CD4-positive, alpha-beta memory T cell (primary cell): ENCODE measurements around the gene HHIP. TPM values are rescaled to one million over a fixed set of nuclear protein-coding genes. Genes with fewer than 3 reads are reported as not detected.

ENCODE experiments used
- CTCF ChIA-PET: fragments of 350-600 bp; sonication (Branson Sonifier 250); formaldehyde crosslinking; loops from one replicate; lab custom pipeline; 2021; ENCODE audit warnings: inconsistent platforms; ENCODE audit not compliant: partially characterized antibody; lab: Charles Lee
- POLR2A ChIA-PET: fragments of 350-600 bp; sonication (Branson Sonifier 250); formaldehyde crosslinking; loops from one replicate; lab custom pipeline; 2021; ENCODE audit not compliant: partially characterized antibody; lab: Charles Lee
- DNase-seq, 5 donors: peaks; one replicate each; pipeline versions ENCODE4 v3.0.0 to v3.0.0-alpha.2; 2020 to 2022; ENCODE audit warnings: mixed read lengths in 1 of 5
- H3K27ac ChIP-seq: one replicate; pipeline ENCODE4 v1.7.0; 2013; ENCODE audit warnings: low read depth, low read length
- H3K27me3 ChIP-seq: 2 replicates; pipeline ENCODE4 v1.7.0; 2013; ENCODE audit warnings: mild to moderate bottlenecking, low read length, moderate library complexity; ENCODE audit not compliant: insufficient read depth
- H3K36me3 ChIP-seq: 2 replicates; pipeline ENCODE4 v1.7.0; 2013; ENCODE audit warnings: mild to moderate bottlenecking, low read length, moderate library complexity; ENCODE audit not compliant: insufficient read depth
- H3K4me1 ChIP-seq: 2 replicates; pipeline ENCODE4 v1.7.0; 2013; ENCODE audit warnings: mild to moderate bottlenecking, low read length, moderate library complexity; ENCODE audit not compliant: insufficient read depth
- H3K4me3 ChIP-seq, 2 donors: one replicate each; pipeline ENCODE4 v1.7.0; 2013; ENCODE audit warnings: low read length in 2 of 2, mild to moderate bottlenecking in 1 of 2
- H3K9me3 ChIP-seq, 2 donors: one replicate each; pipeline ENCODE4 v1.7.0; 2013; ENCODE audit warnings: low read length in 2 of 2, control low read depth in 1 of 2; ENCODE audit not compliant: control insufficient read depth in 1 of 2
- H3K27ac Mint-ChIP-seq, 7 donors: one replicate each; pipeline ENCODE4 v1.8.0; 2020 to 2021; ENCODE audit warnings: mixed read lengths in 7 of 7, mild to moderate bottlenecking in 6 of 7, inconsistent platforms in 3 of 7, moderate library complexity in 3 of 7
- H3K27me3 Mint-ChIP-seq, 2 donors: one replicate each; pipeline ENCODE4 v1.8.0; 2020 to 2021; ENCODE audit warnings: mixed read lengths in 2 of 2
- H3K36me3 Mint-ChIP-seq, 2 donors: one replicate each; pipeline ENCODE4 v1.8.0; 2020 to 2021; ENCODE audit warnings: mixed read lengths in 2 of 2, inconsistent platforms in 1 of 2, mild to moderate bottlenecking in 1 of 2
- H3K4me1 Mint-ChIP-seq, 4 donors: one replicate each; pipeline ENCODE4 v1.8.0; 2020 to 2021; ENCODE audit warnings: mixed read lengths in 4 of 4, mild to moderate bottlenecking in 1 of 4
- H3K4me3 Mint-ChIP-seq, 8 donors: one replicate each; pipeline ENCODE4 v1.8.0; 2020 to 2021; ENCODE audit warnings: mixed read lengths in 8 of 8, mild to moderate bottlenecking in 7 of 8, moderate library complexity in 6 of 8, inconsistent platforms in 3 of 8
- H3K9me3 Mint-ChIP-seq, 8 donors: one replicate each; pipeline ENCODE4 v1.8.0; 2020 to 2021; ENCODE audit warnings: mixed read lengths in 8 of 8, mild to moderate bottlenecking in 5 of 8, inconsistent platforms in 3 of 8, moderate library complexity in 1 of 8
- intact Hi-C: fragments of 100-400 bp; cut with micrococcal nuclease; formaldehyde crosslinking; loops from one replicate; pipeline ENCODE4 v1.15.1; 2023
- polyA plus RNA-seq, 2 donors: library from polyadenylated mRNA; unstranded; fragments of 300-500 nt; fragmentation: Illumina TruSeq; gene quantifications; one replicate each; pipeline ENCODE4 v1.2.3, GENCODE V29; 2021
- total RNA-seq, 2 experiments: library from RNA; stranded (reverse); gene quantifications; one replicate each; pipeline ENCODE4 v1.2.3, GENCODE V29; 2021

HHIP gene
- total and polyA plus RNA-seq, 4 experiments from 2014 or later: not detected

DNA sequence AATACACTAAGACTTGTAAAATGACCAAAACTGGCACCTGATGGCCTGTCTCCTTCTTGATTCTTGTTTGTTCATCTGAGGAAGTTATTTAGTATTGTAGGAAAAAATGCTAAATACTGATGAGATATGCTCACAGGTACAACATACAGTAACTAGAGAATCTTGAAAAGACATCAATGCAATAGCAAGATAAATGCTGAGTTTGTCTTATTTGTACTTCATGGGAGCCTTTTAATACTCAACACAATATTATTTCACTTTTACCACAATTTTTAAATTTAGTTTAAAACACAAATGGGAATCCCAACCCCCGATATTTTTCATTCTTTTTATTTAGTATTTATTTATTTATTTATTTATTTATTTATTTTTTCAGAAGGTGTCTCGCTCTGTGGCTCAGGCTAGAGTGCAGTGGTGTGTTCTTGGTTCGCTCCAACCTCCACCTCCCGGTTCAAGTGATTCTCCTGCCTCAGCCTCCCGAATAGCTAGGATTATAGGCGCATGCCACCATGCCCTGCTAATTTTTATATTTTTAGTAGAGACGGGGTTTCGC is 12.1 kb downstream of the HHIP start:
- no peaks in the 10 kb centered on the region for H3K36me3 Mint-ChIP-seq
- no peaks in the 10 kb centered on the region for H3K4me1 ChIP-seq
- ChIA-PET POLR2A (no interaction called here), CTCF (no interaction called here)
- no peak overlapping the region for H3K27ac ChIP-seq
- no peak overlapping the region for H3K4me3 Mint-ChIP-seq
- no peaks in the 10 kb centered on the region for H3K27me3 ChIP-seq
- no peaks in the 10 kb centered on the region for H3K9me3 ChIP-seq
- no peak for DNase-seq
- H3K27ac Mint-ChIP-seq: no peak overlapping the region
- H3K4me3 ChIP-seq: no peak overlapping the region
- intact Hi-C loops: no loop called here
- no peaks in the 10 kb centered on the region for H3K36me3 ChIP-seq
- peaks cover 0 to 2% of the 10 kb centered on the region in 2 donors for H3K27me3 Mint-ChIP-seq
- peaks cover 0 to 3% (median 0%) of the 10 kb centered on the region in 8 donors for H3K9me3 Mint-ChIP-seq
- no peaks in the 10 kb centered on the region for H3K4me1 Mint-ChIP-seq

DNA sequence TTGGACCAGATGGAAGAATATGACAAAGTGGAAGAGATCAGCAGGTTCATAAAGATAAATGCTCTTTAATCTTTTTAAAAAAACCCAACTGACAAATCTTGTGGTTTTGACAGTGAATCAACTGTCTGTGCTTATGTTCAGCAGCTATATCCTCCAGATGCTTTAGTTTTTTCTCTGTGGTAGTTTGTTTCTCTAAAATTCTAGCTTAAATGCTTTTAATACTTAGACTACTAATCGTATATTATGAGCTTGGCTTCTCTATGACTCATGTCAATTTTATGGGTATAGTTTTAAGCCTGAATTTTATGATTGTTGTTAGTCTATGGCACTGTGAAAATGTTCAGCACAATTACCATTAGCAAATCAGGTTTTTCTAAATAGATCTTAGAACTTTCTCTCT is 12.9 kb downstream of the HHIP start:
- H3K36me3 ChIP-seq: no peaks in the 10 kb centered on the region
- H3K9me3 Mint-ChIP-seq: peaks cover 0 to 3% (median 0%) of the 10 kb centered on the region in 8 donors
- no peaks in the 10 kb centered on the region for H3K36me3 Mint-ChIP-seq
- no peaks in the 10 kb centered on the region for H3K4me1 Mint-ChIP-seq
- no peak for DNase-seq
- H3K27ac Mint-ChIP-seq: no peak overlapping the region
- H3K27ac ChIP-seq: no peak overlapping the region
- H3K4me3 Mint-ChIP-seq: no peak overlapping the region
- ChIA-PET CTCF (no interaction called here), POLR2A (no interaction called here)
- H3K4me3 ChIP-seq: no peak overlapping the region
- H3K27me3 ChIP-seq: no peaks in the 10 kb centered on the region
- H3K27me3 Mint-ChIP-seq: peaks cover 0 to 2% of the 10 kb centered on the region in 2 donors
- intact Hi-C loops: no loop called here
- no peaks in the 10 kb centered on the region for H3K4me1 ChIP-seq
- no peaks in the 10 kb centered on the region for H3K9me3 ChIP-seq

DNA sequence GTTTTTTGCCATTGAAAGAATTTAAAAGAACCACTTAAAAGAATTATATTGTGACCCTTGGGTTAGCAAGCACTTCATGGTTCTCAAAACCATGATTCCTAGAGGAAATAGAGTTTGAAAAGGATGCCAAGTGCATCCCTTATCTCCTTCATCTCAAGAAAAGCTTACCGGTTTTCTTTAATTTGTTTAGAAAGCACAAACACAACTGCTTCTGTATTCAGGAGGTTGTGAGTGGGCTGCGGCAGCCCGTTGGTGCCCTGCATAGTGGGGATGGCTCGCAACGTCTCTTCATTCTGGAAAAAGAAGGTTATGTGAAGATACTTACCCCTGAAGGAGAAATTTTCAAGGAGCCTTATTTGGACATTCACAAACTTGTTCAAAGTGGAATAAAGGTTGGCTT is 13.5 kb downstream of the HHIP start:
- Histone ChIP-seq H3K9me3 (no peaks in the 10 kb centered on the region), H3K27ac (no peak overlapping the region), H3K27me3 (no peaks in the 10 kb centered on the region), H3K36me3 (no peaks in the 10 kb centered on the region), H3K4me1 (no peaks in the 10 kb centered on the region), H3K4me3 (no peak overlapping the region)
- ChIA-PET CTCF (no interaction called here), POLR2A (no interaction called here)
- DNase-seq: no peak
- Mint-ChIP-seq H3K4me1 (no peaks in the 10 kb centered on the region), H3K27me3 (peaks cover 0 to 2% of the 10 kb centered on the region in 2 donors), H3K4me3 (no peak overlapping the region), H3K36me3 (no peaks in the 10 kb centered on the region), H3K9me3 (peaks cover 0 to 3% (median 0%) of the 10 kb centered on the region in 8 donors), H3K27ac (no peak overlapping the region)
- intact Hi-C loops: no loop called here

DNA sequence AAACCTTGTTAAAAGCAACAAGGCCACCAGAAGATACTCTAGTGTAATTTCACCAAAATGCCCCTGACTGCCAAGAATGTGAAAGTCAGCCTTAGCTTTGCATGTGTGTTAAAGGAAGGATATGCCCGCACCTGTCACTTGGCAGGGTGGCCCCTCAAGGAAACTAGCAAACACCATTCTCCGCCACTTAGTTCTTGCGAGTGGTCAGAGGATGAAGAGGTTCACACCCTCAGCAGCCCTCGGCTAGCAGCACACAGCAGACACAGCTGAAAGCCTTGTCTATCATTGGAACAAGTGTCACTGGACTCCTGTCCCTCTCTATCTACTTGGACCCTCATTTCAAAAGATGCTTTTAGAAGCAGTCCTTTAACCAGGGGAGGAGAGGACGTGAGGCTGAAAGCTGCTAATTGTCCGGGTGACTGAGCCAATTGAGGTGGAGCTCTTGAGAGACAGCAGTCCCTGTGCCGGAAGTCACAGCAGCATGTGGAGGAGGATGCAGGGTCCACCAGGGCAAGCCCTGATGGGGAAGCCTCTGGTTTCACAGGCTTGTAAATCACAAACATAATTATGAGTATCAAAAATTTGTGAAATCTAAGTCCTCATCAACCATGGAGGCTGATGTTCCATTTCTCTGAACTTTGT is 18.0 kb downstream of the HHIP start:
- no peaks in the 10 kb centered on the region for H3K4me1 ChIP-seq
- CTCF ChIA-PET: no interaction called here
- no peaks in the 10 kb centered on the region for H3K27me3 Mint-ChIP-seq
- no peak overlapping the region for H3K27ac ChIP-seq
- no peaks in the 10 kb centered on the region for H3K36me3 Mint-ChIP-seq
- POLR2A ChIA-PET: no interaction called here
- DNase-seq: no peak
- no peak overlapping the region for H3K4me3 Mint-ChIP-seq
- no peak overlapping the region for H3K27ac Mint-ChIP-seq
- no peaks in the 10 kb centered on the region for H3K27me3 ChIP-seq
- no peaks in the 10 kb centered on the region for H3K9me3 ChIP-seq
- no peaks in the 10 kb centered on the region for H3K36me3 ChIP-seq
- no peak overlapping the region for H3K4me3 ChIP-seq
- no peaks in the 10 kb centered on the region for H3K4me1 Mint-ChIP-seq
- H3K9me3 Mint-ChIP-seq: no peaks in the 10 kb centered on the region
- intact Hi-C loops: no loop called here

DNA sequence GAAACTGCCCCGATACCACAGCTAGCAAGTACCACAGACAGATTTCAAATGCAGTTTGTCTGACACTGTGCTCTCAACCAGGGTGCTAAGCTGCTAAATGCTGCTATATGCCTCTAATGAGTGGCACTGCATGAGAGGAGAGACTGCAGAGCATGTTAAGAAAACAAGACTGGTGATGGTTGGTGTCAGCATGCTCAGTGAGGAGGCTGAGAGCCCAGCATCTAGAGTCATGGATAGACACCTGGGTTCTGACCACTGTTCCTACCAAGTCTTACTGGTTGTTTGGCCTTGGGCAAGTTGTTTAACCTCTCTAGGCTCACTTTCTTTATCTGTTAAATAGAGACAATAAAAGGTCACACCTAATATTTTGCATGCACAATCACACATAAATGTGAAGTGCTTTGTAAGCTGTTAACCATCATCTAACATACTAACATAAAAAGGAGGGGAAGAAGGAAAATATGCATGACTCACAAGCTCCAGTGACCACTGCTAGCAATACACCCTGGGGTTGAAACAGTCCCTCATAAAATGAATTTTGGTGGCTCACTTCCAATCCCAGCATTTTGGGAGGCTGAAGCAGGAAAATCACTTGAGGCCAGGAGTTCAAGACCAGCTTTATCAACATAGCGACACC is 20.7 kb downstream of the HHIP start:
- no peaks in the 10 kb centered on the region for H3K36me3 ChIP-seq
- no peak overlapping the region for H3K4me3 ChIP-seq
- intact Hi-C loops: no loop called here
- H3K36me3 Mint-ChIP-seq: no peaks in the 10 kb centered on the region
- H3K27ac Mint-ChIP-seq: no peak overlapping the region
- H3K4me1 ChIP-seq: no peaks in the 10 kb centered on the region
- ChIA-PET POLR2A (no interaction called here), CTCF (no interaction called here)
- no peaks in the 10 kb centered on the region for H3K4me1 Mint-ChIP-seq
- no peaks in the 10 kb centered on the region for H3K9me3 ChIP-seq
- no peak overlapping the region for H3K27ac ChIP-seq
- H3K27me3 ChIP-seq: no peaks in the 10 kb centered on the region
- no peaks in the 10 kb centered on the region for H3K27me3 Mint-ChIP-seq
- no peak overlapping the region for H3K4me3 Mint-ChIP-seq
- no peak for DNase-seq
- H3K9me3 Mint-ChIP-seq: no peaks in the 10 kb centered on the region

DNA sequence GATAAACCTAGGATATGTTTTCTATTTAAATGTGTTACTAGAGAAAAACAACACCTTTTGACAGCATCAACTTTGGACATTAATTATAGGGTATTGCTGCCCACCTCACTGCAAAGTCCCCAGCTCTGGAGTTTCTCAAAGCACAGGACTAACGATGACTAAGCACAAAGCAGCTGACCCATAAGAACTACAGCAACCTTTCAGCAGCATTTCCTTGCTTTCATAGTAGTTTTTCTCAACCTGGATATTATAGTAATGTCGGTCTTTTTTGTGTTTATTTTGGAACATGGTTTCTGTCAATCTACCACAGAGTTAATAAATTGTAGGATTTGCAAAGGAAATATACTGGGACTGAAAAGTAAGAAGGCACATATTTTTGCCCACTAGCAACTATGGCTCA is 21.5 kb downstream of the HHIP start:
- no peaks in the 10 kb centered on the region for H3K27me3 ChIP-seq
- Mint-ChIP-seq H3K36me3 (no peaks in the 10 kb centered on the region), H3K4me3 (no peak overlapping the region), H3K27me3 (no peaks in the 10 kb centered on the region), H3K4me1 (no peaks in the 10 kb centered on the region), H3K9me3 (no peaks in the 10 kb centered on the region), H3K27ac (peak overlapping the region in 1 of 7 donors; percentile 29)
- DNase-seq: no peak
- no peaks in the 10 kb centered on the region for H3K9me3 ChIP-seq
- POLR2A ChIA-PET: no interaction called here
- CTCF ChIA-PET: no interaction called here
- no peak overlapping the region for H3K27ac ChIP-seq
- intact Hi-C loops: no loop called here
- H3K4me1 ChIP-seq: no peaks in the 10 kb centered on the region
- no peaks in the 10 kb centered on the region for H3K36me3 ChIP-seq
- H3K4me3 ChIP-seq: no peak overlapping the region

DNA sequence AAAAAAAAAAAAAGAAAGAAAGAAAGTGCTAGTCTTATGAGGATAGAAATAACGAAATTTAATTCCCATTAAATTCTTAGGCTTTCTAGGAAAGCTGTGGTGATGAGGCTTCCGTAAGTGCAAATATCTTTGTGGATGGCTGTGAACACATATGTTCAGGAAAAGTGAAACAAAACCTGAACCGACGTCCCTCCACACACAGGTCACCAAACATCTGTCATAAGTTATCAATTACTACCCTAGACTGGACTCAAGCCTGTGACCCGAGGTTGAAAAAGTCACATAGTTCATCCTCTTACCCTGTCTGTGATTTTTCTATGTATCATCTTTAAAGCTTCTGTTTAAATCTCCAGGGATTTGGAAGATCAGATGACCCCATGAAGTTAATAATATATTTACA is 24.8 kb downstream of the HHIP start:
- Histone ChIP-seq H3K27ac (no peak overlapping the region), H3K27me3 (no peaks in the 10 kb centered on the region), H3K36me3 (no peaks in the 10 kb centered on the region), H3K9me3 (no peaks in the 10 kb centered on the region), H3K4me3 (no peak overlapping the region), H3K4me1 (no peaks in the 10 kb centered on the region)
- Mint-ChIP-seq H3K27me3 (no peaks in the 10 kb centered on the region), H3K4me1 (no peaks in the 10 kb centered on the region), H3K36me3 (no peaks in the 10 kb centered on the region), H3K27ac (no peak overlapping the region), H3K9me3 (no peaks in the 10 kb centered on the region), H3K4me3 (no peak overlapping the region)
- CTCF ChIA-PET: interaction anchor here (0.9 kb wide), 1 partner anchor 17 kb away, joined by 3 read pairs; no protein-coding TSS in a partner anchor
- no peak for DNase-seq
- POLR2A ChIA-PET: no interaction called here
- intact Hi-C loops: no loop called here
